Skin of body (tissue), 2 donors: ENCODE data around the gene TXNDC2. TPM values are rescaled to one million over a fixed set of nuclear protein-coding genes. Genes with fewer than 3 reads are reported as not detected.
A peak's percentile ranks its signal among the peaks of the same experiment; 100 is the strongest.
"Not testable (repeated sequence)": the region's sequence is repeated elsewhere in the genome, so short reads cannot be mapped to it uniquely, and the experiment has no call there.

Experiments used
- DNase-seq: peaks from one replicate; lab custom pipeline; 2025; lab: John Stamatoyannopoulos, UW
- total RNA-seq: library from RNA; depleted of rRNA; stranded (reverse); fragments of >200 nt; gene quantifications from one replicate; pipeline ENCODE4 v1.2.3, GENCODE V29; 2014

TXNDC2 gene
- total RNA-seq = not detected

DNA sequence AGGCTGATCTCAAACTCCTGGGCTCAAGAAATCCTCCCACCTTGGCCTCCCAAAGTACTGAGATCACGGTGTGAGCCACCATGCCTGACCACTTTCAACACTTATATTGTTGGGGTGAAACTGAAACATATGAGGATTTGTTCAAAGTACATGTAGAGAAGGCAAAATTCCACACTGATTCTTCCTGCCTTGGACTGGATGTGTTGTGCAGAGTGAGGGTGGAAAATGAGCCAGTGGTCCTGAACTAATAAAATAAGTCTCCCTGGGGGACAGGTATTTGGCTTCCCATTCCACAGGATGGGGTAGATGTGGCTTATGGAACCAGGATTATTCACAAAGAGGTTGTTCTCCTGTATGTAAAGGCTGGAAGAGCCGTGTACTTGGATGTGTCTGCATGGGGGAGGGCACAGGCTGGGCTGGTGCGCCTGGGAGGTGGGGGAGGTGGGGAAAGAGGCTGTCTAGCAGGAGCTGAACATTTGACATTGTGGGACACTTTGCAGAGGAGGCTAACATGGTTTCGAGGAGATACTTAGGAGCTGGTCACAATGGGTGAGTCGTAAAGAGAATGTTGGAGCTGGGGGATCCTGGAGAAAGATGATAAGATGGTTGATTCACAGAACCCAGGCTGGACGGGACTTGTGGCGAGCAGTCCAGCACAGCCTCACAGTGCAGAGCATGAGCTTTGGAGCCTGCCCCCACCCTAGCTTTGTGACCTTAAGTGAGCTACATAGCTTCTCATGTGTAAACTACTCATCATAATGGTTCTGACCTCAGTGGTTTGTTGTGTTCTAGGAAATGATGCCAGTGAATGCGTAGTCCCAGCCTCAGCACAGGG, at the start of gene TXNDC2:
Gene TXNDC2 (plus strand): TSS at position 804 of the 835 bp plus-strand sequence. CDS start 708 bp downstream, outside the sequence.
- no peak for DNase-seq

DNA sequence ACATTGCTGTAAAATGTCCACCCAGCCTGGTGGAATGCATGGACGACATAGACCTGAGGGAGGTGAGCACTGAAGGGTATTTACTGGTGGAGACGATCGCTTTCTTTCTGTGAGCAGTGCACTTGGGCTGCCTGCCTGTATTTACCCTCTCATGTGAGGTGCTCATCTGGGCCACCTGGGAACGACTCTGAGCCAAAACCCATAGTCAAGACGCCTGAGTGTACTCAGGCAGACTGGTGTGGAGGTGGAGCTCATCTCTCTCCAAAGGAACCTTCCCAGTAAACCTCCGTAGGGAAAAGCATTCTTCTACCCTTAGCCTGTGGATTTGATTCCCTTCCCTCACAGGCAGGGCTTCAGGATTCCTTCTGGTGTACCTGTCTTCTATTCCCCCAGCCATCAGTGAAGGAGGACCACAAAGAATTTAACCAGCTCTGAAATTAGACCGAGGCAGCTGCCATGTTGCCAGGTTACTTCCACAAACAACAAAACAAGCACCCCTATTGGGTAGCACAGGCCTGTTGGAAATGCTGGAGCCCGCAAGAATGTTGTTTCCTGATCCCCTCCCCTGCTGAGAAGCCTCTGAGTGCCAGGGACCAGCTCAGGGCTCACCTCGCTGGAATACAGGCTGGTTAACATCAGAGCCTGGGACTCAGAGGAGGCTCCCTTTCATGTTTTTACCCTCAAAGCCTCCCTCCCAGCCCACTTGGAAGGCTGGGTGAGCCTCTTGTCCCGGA, 47.5 kb upstream of the TXNDC2 start:
- DNase-seq = no peak

DNA sequence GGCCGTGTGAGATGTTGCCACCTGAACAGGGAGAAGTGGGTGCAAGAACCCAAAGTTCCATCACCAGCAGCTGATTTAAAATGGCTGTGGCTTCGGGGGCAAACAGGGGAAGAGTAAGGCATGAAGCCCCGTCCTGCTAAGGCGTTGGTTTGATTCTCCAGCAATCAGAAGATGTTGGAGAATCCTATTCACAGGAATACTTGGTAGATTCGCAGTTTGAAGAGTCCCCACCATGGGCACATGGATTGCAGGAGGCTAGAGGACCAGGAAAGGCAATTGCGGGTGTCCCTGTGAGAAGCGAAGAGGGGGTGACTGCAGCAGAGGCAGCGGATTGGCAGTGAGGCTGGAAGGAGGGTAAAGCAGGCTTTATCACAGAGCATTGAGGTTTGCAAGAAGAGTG, 46.6 kb upstream of the TXNDC2 start:
- no peak for DNase-seq

DNA sequence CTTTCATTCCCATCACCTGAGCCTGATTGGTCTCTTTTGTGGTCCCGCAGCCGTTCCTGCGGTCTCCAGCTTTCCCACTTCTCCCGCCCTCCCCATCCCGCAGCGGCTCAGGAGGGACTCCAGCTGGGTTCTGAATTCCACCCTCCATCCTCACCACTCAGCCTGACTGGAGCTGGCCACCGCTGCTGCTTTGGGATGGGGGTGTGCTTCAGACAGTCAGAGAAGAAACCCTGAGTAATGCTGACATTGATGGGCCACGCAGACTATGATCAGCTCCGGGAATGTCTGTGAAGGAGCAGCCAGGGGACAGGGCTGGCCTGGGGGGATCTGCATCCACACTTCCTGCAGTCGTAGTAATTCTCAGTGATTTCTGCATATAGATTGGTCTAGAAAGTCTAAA, 45.9 kb upstream of the TXNDC2 start:
- no peak for DNase-seq

DNA sequence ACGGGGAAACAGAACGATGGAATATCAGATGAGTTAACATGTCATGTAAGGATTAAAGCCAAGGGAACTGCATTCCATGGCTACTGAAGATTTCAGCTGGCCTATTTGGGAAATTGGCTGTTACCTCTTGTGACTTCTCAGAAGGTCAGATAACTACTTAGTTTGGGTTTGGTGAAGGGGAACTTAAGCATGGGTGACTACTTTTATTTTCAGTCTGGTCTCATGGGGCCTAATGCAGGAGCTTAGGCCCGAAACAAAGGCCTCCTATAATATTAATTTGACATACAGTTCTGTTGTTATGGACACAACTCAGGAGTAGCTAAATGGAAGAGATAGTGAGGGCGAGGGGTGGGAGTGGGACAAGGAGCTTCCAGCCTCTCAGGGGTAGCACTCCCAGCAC, 44.0 kb upstream of the TXNDC2 start:
- no peak for DNase-seq

DNA sequence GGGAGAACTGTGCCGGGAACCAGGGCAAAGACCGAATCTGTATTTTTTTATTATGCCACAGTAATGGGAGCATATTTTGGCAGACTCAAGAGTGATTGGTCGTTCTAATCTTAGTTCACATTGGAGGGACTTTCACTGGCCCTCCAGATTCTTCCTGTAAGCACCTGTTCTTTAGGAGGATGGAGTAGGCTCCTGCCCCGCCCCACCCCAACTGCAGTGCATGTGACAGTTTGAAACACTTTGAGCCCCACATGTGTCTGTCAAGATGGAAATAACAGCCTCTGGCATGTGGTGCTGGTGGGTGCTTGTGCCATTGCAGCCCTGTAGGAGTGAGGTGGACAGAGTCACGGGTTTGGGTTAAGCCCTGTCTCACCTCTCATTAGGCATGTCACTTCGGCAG, 43.3 kb upstream of the TXNDC2 start:
- DNase-seq = no peak

DNA sequence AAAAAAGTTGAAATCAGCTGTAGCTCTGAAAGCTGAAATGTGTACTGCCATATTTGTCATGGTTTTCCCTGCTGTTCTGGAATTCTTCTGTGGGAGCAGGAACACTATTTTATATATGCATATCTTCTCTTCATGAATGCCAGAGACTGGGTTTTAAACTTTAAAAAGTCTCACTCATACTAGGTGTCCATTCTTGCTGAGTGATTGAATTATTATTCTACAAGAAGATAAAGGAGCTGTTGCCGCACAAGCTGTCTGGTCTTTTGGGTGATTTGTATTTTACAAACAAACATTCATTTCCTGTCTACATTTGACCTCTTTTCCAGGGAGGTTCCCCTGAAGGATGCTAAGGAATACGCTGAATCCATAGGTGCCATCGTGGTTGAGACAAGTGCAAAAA, 40.5 kb upstream of the TXNDC2 start:
- DNase-seq = no peak

DNA sequence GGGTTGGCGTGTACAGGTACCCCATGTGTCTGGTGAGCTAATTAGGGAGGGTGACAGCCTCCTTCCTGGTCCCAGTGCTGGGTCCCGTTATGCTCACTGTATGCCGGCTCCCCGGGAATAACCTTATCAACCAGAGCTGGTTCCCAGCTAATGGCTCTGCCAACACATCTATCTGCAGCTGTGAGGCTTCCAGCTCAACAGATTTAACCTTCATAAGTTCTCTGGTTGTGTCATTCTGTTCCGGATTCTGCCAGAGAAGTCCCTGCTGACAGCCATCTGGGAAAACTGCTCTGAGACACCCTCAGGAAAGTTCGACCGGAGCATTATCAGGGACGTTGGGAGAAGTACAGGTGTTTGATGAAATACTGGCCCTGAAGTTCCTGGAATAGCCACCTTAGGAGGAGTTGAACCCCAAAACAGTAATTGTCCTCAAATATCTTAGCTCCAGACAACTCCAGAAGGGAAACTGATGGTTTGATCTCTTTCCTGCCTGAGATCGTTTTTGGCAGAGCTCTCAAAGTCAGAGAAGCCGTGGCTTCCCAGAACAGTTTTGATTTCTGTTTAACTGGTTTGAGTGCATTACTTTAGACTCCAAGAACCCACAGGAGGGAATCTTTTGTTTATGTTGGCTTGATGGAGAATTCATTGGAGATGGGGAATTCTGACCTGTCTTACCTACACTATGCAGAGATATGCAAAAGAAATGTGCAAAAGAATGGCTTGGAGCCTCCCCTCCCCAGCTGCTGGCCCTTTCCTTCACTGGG, 39.4 kb upstream of the TXNDC2 start:
- DNase-seq = no peak

DNA sequence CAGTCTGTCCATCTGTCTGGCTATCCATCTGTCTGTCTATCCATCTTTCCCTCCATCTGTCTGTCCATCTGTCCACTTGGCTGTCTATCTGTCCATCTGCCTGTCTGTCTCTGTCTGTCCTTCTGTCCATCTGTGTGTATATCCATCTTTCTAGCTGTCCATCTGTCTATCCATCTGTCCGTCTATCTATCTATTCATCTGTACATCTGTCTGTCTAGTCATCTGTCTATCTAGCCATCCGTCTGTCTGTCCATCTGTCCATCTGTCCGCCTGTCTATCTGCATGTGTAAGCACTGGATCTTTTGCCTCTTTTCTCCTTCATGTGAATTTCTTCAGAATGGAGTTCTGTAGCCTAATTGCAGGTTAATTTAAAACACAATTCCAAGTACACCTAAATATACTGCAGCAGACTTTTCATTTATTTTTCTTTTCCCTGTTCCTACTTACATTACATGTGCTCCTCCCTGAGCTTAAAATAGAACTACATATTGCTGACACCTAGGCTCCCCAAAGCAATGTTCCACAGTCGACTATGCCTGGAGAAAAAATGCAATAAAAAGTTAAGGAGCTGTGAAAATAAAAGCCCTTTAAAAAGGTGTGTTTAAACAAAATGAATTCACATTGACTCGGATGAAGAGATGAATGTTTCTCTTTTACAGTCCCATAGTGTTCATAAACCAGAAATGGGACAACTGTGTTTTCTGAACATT, 37.4 kb upstream of the TXNDC2 start:
- DNase-seq = no peak

DNA sequence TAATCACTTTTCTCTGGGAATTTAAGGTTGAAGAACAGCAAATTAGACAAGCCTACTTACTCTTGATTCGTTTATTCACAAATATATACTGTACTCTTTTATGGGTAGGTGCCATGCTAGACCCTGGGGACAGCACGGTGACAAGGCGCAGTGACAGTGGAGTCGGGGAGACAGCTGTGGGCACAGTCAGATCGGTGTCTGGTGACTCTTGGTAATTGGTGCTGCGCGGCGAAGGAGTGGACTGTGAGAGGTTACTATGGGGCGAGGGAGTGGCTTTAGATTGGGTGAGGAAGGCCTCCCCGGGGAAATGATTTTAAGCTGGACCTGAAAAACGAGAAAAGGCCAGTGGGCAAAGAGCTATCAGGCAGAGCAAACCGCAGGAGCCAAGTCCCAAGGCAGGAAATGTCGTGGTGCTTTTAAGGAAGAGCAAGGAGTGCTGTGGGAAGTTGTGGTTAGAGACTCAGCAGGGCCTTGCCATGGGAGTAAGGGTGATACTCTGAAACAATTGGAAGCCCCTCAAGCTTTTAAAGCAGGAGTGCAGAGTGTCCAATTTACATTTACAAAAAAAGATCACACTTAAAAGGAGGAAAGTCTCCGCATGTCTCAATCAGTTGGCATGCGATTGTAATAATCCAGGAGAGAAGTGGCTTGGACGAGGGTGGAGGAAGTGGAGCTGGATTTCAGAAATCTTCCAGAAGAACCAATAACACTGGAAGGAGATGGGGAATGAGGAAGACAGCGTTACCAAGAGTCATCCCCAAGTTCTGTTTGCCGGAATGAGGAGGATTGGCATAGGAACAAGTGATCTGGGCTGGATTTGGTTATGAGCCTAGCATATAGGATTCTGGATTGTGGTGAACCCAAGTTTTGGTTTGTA, 36.1 kb upstream of the TXNDC2 start:
- DNase-seq = no peak

DNA sequence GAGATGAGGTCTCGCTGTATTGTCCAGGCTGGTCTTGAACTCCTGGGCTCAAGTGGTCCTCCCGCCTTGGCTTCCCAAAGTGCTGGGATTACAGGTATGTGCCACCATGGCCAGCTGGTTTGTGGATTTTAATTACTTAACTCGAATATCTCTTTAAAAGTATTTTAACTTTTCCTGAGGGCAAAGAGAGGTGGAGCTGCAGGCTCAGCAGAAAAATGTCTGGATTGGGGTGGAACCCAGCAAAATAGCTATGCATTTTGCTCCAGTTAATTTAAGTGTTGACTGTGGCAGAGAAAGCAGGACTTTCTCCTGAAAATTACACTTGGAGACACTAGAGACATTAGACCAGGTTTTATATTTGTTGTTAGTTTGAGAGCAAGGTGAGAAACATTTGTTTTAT, 35.5 kb upstream of the TXNDC2 start:
- DNase-seq = no peak

DNA sequence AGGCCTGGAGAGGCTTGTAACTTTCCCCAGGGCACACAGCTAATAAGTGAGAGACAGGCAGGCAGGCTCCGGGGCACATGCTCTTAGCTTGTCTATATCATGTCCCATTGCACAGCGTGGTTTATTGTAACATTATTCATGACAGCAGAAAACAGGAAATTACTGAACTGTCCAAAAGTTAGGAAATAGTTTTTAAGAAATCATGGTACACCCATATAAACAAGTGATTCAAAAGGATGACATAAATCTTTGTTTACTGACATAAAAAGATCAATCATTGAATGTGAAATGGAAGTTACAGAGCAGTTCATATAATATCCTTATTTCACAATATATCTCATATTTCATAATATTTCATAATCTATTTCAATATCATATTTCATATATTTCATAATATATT, 34.3 kb upstream of the TXNDC2 start:
- no peak for DNase-seq

DNA sequence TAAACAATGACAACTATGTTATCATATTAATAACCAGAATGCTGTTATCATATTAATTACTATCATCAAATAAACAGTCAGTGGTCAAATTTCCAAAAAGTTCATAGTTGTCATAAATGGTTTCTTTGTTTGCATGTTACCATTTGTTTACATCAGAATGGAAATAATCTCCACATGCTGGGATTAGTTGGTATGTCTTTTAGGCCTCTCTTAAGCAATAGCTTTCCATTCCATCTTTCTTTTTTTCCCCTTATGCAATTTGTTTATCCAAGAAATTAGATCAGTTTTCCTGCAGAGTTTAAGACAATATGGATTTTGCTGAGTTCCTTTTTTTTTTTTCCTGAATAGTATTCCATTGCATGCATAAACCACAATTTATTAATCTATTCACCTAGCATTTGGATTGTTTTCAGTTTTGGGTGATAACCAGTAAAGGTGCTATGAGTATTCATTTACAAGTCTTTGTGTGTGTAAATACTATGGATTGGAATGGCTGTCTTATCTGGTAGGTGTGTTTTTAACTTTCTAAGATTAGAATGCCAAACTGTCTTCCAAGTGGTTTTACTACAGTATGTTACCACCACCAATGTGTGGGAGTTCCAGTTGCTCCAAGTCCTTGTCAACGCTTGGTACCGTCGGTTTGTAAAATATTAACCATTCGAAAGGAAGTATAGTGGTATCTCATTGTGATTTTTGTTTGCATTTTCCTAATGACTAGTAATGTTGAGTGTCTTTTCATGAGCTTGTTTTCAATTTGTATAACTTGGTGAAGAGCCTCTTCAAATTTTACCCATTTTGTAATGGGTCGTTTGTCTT, 33.3 kb upstream of the TXNDC2 start:
- no peak for DNase-seq

DNA sequence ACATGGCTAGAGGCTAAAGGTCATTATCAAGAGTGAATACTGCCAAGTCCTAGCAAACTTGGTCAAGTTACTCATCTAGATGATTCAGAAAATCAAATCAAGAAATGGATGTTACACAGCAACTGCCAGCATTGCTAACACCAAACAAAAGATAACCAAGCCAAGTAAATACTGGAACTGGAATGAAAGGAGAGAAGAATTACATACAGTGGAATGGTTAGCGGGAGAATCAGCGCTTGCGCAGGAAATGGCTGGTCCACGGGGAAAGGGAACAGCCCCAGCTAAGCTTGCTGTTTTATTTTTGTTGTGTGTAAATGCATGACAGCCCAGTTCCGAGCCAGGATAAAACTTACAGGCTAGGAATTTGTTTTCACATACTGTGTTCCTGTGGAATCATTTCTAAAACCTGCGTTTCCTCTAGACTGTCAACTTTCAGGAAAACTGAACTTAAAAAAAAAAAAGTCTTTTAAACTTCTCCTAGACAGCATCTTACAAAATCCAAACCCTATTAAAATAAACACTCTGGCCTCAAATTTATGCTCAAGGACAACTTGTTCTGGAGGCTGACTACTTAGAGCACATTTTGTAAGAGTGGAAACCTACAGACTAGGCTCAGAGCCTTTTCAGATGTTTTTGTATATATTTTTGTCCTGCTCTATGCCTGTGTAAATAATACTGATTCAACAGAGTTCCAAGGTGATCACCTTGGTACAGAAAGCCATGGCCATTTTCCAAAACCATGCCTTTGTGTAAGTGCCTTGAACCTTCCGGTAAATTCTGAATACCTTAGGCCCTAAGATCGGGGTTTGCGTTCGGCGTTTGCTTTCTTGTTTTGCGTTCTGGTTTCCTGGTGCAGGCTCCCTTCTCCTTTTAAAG, 30.7 kb upstream of the TXNDC2 start:
- DNase-seq = no peak

DNA sequence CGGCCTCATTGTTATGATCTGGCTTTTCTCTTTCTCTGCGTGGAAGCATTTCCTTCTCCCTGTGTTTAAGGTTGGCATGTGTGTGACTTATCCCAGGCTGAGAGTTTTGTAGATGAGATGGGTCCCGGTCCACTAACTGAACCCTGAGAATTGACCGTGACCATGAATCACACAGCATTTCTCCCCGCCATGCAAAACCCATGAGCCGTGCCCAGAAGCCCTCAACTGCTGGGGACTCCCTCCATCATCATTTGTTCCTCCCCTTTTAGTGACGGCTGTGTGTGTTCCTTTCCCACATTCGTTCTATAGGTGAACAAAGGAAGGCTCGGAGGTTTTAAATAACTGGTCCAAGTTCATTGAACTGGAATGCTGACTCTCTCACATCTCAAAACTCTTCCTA, 30.1 kb upstream of the TXNDC2 start:
- no peak for DNase-seq

DNA sequence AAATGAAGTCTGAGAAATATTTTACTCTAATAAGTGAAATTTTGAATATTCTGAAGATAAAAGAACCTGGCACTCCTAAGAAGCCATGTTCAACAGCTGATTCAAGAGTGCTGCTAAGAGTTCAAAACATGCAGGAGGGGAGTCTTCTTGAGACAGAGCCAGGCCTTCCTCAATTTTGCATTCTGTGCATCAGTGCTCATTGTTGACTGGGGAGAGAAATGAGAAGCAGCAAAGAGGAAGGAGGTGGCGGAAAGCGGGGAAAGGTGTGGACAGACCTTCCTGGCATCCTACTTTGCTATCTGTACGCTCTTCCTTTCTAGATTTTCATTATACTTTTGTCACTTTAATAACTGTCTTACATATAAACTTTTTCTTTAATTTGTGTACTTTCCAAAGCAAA, 29.7 kb upstream of the TXNDC2 start:
- DNase-seq = no peak

DNA sequence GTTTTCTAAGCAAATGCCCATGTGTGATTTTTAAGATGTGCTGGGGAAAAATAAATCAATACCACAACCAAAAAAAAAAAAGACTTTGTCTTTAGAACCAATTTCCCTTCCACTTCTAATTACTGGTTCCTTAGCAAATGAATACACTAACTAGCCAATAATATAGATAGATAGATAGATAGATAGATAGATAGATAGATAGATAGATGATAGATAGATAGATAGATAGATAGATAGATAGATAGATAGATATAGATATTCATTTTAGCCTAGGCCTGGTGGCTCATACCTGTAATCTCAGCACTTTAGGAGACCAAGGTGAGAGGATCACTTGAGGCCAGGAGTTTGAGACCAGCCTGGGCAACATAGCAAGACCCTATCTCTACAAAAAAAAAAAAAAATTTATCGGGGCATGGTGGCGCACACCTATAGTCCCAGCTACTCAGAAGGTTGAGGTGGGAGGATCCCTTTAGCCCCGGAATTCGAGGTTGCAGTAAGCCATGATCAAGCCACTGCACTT, 28.2 kb upstream of the TXNDC2 start:
- not testable (repeated sequence) for DNase-seq

DNA sequence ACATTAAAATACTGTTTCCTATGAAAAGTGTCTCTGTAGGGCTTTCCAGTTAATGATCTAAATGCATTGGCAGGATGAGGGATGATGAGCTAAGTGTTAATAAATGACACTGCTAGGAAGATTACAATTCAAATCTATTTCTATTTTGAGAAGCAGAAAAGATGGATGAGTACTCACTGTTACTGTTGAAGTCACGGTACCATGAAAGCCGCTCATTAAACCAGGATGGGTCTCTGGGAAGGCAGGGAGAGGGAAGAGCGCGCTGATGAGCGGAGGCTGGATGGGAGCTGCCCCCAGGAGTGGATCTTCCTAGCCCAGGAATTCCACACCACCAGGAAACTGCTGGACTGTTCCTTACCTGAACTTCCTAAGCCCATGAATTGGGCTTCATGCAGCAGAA, 27.1 kb upstream of the TXNDC2 start:
- DNase-seq = peak; percentile 17
